Activated CD4-positive, alpha-beta T cell treated with anti-CD3 and anti-CD28 coated beads, Interleukin-10, Interleukin-2, amounts not matched to agents 100 ng/mL and 50 ng/mL, durations not matched to agents 16 hours and 8 hours (primary cell): Measurements from ENCODE around the gene HCFC1.
A peak's percentile ranks its signal among the peaks of the same experiment; 100 is the strongest.

Source experiments
- DNase-seq: peaks from one replicate; pipeline ENCODE4 v3.0.0-alpha.2; 2020

The HCFC1 gene

GRCh38 chrX:153921511-153922446 is 49.8 kb downstream of the HCFC1 start:
- DNase-seq = peak; percentile 51

GRCh38 chrX:153921070-153921469 is 50.5 kb downstream of the HCFC1 start:
- DNase-seq = no peak

DNA sequence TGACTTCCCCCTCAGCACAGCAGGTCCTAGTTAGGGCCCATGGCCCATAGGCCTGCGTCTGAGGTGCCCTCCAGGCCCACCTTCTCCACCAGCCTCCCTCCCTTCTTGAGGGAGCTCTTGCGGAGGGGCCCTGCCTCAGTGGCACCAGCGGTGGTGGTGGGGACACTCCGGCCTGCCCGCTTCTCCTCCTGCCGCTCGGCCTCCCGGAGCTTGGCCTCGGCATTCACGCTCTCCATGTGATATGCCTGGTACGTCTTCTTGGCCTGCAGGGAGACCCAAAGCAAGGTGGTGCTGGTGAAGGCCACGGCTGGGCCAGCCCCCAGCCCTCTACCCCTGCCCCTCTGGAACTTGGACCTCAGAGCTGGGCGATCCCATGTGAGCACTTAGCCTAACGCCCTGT is 51.1 kb downstream of the HCFC1 start:
- DNase-seq = no peak

GRCh38 chrX:153919281-153919680 is 52.3 kb downstream of the HCFC1 start:
- no peak for DNase-seq

DNA sequence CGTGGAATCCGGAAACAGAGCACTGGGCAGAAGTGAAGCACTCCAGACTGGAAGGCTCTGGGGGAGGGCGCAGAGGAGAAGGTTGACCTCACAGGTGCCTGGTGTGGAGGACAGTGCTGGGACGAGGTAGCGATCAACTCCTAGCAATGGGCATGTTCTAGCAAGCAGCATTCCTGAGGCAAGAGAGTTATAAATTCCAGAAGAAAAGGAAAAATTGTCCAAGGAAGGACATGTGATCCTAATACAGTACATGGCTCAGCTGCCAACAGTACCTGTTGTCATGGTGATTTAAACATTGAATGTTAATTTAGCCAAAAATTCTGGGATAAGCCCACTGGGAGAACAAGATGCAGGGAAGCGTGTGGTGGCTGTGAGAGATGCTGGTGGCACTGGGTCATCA is 53.7 kb downstream of the HCFC1 start:
- DNase-seq = no peak

GRCh38 chrX:153913701-153914100 is 57.9 kb downstream of the HCFC1 start:
- DNase-seq = no peak

DNA sequence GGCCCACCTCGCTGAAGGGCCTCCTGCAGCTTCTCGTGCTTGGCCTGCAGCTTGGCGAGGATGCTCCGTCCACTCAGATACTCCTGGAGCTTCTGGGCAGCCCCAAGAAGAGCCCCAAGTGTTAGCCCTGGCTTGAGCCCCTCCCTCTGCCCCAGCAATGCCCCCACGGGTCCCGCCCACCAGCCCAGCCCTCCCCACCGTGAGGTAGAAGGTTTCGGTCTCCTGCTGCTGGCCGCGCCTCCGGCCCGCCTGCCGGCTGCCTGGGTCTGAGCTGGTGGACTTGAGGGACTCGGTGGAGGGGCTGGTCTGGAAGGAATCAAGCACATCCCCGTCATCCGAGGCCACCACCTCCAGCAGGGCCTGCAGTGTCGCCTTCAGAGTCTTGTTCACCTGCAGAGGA is 58.4 kb downstream of the HCFC1 start:
- DNase-seq = no peak

DNA sequence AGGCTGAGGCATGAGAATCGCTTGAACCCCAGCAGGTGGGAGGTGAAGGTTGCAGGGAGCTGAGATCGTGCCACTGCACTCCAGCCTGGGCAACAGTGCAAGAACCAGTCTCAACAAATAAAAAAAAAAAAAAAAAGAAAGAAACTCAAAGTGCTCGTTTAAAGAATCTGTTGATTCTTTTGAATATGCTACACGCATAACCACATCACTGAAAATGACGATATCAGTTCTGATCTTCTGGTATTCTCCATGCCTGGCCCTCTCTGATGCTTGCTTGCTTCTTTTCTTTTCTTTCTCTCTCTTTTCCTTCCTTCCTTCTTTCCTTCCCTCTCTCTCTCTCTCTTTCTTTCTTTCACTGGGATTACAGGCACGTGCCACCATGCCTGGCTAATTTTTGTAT is 59.8 kb downstream of the HCFC1 start:
- no peak for DNase-seq

GRCh38 chrX:153910446-153910845 is 61.2 kb downstream of the HCFC1 start:
- no peak for DNase-seq

DNA sequence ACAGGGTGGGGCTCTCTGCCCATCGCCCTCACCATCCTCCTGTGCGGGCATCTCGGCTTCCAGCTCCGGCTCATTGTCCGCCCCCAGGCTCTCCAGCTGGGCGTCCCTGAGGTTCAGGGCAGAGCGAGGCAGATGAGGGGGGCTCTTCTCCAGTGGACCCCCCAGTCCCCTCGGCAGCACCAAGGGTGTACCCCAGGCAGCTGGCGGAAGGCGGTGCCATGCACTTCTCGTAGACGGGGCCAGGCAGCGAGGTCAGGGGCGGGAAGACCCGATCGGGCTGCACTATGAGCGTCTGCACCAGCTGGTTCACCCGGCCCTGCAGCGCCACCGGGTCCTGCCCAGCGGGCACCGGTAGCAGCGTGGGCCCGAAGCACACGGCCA is 61.6 kb downstream of the HCFC1 start:
- no peak for DNase-seq

- no peak for DNase-seq
These were observed 62.3 kb downstream of the HCFC1 start for GRCh38 chrX:153909024-153909979.

GRCh38 chrX:153908219-153908860 is 63.3 kb downstream of the HCFC1 start:
- no peak for DNase-seq

GRCh38 chrX:153907456-153907855 is 64.2 kb downstream of the HCFC1 start:
- DNase-seq = no peak

DNA sequence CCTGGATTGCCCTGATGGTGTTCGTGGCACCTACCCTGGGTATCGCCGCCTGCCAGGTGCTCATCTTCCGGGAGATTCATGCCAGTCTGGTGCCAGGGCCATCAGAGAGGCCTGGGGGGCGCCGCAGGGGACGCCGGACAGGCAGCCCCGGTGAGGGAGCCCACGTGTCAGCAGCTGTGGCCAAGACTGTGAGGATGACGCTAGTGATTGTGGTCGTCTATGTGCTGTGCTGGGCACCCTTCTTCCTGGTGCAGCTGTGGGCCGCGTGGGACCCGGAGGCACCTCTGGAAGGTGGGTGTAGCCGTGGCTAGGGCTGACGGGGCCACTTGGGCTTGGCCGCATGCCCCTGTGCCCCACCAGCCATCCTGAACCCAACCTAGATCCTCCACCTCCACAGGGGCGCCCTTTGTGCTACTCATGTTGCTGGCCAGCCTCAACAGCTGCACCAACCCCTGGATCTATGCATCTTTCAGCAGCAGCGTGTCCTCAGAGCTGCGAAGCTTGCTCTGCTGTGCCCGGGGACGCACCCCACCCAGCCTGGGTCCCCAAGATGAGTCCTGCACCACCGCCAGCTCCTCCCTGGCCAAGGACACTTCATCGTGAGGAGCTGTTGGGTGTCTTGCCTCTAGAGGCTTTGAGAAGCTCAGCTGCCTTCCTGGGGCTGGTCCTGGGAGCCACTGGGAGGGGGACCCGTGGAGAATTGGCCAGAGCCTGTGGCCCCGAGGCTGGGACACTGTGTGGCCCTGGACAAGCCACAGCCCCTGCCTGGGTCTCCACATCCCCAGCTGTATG is 65.3 kb downstream of the HCFC1 start:
- no peak for DNase-seq

DNA sequence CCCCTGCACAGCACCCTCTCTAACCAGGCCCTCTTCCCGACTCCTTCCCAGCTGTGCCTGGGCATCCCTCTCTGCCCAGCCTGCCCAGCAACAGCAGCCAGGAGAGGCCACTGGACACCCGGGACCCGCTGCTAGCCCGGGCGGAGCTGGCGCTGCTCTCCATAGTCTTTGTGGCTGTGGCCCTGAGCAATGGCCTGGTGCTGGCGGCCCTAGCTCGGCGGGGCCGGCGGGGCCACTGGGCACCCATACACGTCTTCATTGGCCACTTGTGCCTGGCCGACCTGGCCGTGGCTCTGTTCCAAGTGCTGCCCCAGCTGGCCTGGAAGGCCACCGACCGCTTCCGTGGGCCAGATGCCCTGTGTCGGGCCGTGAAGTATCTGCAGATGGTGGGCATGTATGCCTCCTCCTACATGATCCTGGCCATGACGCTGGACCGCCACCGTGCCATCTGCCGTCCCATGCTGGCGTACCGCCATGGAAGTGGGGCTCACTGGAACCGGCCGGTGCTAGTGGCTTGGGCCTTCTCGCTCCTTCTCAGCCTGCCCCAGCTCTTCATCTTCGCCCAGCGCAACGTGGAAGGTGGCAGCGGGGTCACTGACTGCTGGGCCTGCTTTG is 66.0 kb downstream of the HCFC1 start:
- DNase-seq = no peak

DNA sequence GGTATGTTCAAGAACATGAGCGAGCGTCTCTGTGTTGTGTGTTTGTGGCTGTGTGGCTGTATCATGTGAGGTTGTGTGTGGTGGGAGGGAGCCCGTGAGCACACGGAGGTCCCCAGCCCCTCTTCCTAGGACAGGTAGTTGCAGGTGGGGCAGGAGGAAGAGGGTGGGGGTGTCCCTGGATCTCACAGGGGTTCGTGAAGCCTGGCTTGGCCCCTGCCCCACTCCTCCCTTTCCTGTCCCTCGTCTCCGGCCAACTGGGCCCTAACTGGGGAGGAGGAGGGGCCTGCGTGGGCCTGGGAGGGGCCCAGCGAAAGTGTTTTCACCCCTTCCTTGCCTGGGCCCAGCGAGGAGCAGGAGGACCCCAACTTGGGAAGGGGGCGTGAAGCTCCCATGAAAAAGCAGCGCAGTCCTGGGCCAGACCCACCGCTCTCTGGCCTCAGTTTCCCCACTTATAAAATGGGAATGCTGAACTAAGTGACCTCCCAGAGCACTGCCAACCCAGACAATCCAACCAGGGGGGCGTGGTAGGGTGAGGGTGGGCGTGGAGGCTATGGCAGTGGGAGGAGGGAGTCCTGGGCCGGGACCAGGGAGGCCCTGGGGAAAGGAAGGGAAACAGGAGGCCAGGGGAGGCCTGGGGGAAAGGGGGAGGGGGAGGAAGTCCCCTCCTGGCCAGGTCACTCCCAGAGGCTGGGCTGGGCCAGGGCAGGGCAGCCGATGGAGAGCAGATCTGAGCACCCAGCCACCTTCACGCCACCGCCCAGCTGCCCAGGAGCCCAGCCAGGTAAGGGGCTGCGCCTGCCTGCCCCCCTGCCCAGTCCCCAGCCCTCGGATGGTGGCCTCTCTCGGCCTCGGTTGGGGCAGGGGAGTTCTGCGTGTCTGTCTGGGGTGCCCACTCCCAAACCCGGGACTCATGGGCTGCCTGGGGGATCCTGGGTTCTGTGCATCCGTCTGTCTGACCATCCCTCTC is 67.3 kb downstream of the HCFC1 start, which contains the start of gene AVPR2:
Gene AVPR2 (plus strand): TSS at position 683 of the 967 bp plus-strand sequence. CDS start 473 bp downstream, outside the sequence.
- DNase-seq = no peak

GRCh38 chrX:153903238-153903980 is 68.2 kb downstream of the HCFC1 start:
- DNase-seq = no peak

GRCh38 chrX:153902385-153902784 is 69.2 kb downstream of the HCFC1 start:
- no peak for DNase-seq

DNA sequence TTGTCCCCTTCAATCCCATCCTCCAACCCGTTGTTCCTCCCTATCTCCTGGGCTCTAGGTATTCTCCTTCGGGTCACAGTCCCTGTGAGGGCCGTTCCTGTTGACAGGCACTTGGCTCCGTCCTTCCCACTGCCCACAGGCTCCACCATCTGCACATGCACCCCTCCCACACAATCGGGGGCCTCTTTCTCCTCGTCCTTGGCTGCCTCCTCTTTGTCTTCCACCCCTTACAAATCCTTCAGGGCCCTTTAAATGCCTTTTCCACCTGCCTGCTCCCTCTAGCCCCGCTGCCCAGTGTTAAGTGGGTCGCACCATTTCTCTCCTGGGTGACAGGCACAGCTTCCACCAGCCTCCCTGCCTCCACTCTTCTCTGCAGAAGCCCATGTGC is 69.9 kb downstream of the HCFC1 start:
- DNase-seq = no peak
